ENCODE data around the gene LUC7L.

The LUC7L gene

GRCh38 chr16:249431-249830 lies 20.2 kb upstream of the LUC7L start:
- H3K27ac ChIP-seq = no peak overlapping the region
- TF ChIP-seq CTCF (conservative IDR thresholded peaks at IDR 0.05) = no peak

- TF ChIP-seq CTCF (conservative IDR thresholded peaks at IDR 0.05) = no peak
Observed at GRCh38 chr16:247027-247426, 17.8 kb upstream of the LUC7L start.

GRCh38 chr16:245105-245504 lies 15.9 kb upstream of the LUC7L start:
- H3K27ac ChIP-seq = no peak overlapping the region
- no peak for TF ChIP-seq CTCF (conservative IDR thresholded peaks at IDR 0.05)

More at GRCh38 chr16:247027-247426, 17.8 kb upstream of the LUC7L start:
- H3K27ac ChIP-seq = no peak overlapping the region

- H3K27ac ChIP-seq = no peak overlapping the region
- TF ChIP-seq CTCF (conservative IDR thresholded peaks at IDR 0.05) = no peak
Observed at GRCh38 chr16:243348-243747, 14.1 kb upstream of the LUC7L start.

- TF ChIP-seq CTCF (conservative IDR thresholded peaks at IDR 0.05) = no peak
- no peak overlapping the region for H3K27ac ChIP-seq
Observed at GRCh38 chr16:242281-242680, 13.0 kb upstream of the LUC7L start.

- H3K27ac ChIP-seq = no peak overlapping the region
- no peak for TF ChIP-seq CTCF (conservative IDR thresholded peaks at IDR 0.05)
Observed at GRCh38 chr16:240559-240958, 11.3 kb upstream of the LUC7L start.

- TF ChIP-seq CTCF (conservative IDR thresholded peaks at IDR 0.05) = no peak
Observed at GRCh38 chr16:239948-240277, 10.7 kb upstream of the LUC7L start.

More at GRCh38 chr16:239948-240277, 10.7 kb upstream of the LUC7L start:
- H3K27ac ChIP-seq = no peak overlapping the region
